Activated CD4-positive, CD25-positive, alpha-beta regulatory T cell treated with anti-CD3 and anti-CD28 coated beads, Interleukin-2, amount 50 U/mL, for 16 hours (primary cell): Measurements from ENCODE around the gene CHST3.
"Not testable (repeated sequence)": the region's sequence is repeated elsewhere in the genome, so short reads cannot be mapped to it uniquely, and the experiment has no call there.

Source experiments
- DNase-seq: peaks from one replicate; pipeline ENCODE4 v3.0.0-alpha.2; 2020; ENCODE audit warnings: low read depth, low spot score

Gene CHST3

DNA sequence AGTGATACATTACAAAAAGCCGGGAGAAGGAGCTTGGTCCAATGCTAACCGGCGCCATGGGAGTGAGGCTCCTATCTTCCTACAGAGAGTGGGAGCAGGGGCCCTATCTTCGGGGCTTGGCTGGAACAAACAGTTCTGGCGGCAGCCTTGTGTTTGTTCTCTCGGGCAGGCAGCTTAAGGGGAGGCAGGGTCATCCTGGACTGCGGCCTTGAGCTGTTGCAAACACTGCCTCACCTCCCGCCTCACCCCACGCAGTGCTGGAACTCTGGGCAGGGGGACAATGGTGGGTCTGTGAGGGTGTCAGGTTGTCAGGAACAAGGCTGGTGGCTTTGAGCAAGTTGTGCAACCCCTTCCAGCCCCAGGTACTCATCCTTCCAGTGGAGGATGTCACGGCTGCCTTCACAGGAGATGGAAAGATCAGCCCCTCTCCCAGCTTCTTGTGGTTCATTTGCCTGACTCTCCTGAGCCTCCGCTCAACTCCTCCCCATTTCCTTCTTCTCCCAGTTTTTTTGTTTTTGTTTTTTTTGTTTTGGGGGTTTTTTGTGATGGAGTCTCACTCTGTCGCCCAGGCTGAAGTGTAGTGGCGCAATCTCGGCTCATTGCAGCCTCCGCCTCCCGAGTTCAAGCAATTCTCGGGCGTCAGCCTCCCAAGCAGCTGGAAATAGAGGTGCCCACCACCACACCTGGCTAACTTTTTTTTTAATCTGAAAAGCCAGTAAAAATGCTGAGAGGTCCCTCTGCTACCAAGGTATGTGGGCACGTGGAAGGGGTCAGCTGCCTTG is 66.8 kb downstream of the CHST3 start:
- no peak for DNase-seq

GRCh38 chr10:72031706-72032105 is 67.5 kb downstream of the CHST3 start:
- no peak for DNase-seq

GRCh38 chr10:72032409-72033162 is 68.4 kb downstream of the CHST3 start:
- DNase-seq: not testable (repeated sequence)

GRCh38 chr10:72034040-72034499 is 69.9 kb downstream of the CHST3 start:
- no peak for DNase-seq

DNA sequence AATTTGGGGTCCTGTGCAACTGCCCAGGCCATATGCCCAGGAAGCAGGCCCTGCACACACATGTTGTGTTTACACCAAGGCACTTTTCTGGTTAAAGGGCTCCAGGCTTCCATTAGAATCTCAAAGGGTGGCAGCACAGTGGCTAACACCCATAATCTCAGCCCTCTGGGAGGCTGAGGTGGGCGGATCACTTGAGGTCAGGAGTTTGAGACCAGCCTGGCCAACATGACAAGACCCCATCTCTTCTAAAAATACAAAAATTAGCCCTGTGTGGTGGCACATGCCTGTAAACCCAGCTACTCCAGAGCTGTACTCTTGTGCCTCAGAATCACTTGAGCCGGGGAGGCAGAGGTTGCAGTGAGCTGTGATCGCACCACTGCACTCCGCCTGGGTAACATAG is 70.6 kb downstream of the CHST3 start:
- DNase-seq: no peak

DNA sequence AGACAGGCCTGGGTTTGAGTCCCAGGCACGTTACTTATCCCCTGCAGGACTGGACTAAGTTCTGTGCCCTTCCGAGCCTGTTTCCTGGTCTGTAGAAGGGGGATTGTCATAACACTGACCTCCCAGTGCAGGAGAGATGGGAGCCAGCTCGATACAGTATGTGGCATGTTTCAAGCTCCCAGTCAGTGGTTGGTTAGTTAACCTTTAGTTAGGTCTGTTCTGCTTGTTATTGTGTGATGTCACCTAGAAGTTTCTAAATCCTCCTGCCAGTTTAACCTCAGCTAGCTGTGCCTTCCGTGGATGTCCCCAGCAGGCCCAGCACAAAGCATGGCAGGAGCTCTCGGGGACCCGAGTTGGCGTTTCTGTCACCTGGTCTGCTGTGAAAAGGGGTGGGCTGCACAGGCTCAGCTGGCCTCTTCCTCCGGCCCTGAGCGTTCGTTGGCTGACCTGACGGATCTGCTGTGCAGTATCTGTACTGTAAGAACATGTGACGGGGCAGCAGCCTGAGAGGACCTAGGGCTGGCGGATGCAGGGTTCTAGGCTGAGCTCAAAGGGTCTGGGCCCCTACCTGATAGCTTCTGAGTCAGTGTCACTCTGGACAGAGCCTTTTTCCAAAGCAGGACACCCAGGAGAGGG is 71.2 kb downstream of the CHST3 start:
- DNase-seq: no peak

- DNase-seq: no peak
These were observed 73.1 kb downstream of the CHST3 start for GRCh38 chr10:72037266-72037665.

- DNase-seq: no peak
These were observed 73.6 kb downstream of the CHST3 start for GRCh38 chr10:72037811-72038210.

- no peak for DNase-seq
These were observed 74.3 kb downstream of the CHST3 start for GRCh38 chr10:72038458-72039001.

DNA sequence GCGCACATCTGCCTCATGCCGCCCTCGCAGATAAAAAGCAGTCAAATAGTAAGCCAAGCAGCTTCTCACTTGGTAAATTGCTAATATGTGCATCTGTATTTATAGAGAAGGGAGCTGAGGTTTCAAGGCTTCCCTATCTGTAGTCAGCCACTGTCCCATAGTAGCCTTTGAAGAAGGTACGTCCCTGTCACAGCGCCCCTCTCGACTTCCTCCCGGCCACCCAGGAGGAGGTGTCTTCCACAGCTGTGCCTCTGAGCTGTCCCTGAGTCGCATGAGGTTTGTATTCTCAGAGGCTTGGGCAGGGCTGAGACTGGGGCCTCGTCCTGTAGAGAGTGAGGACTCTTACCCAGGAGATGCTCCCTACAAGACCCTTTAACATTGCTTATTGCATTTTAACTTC is 75.2 kb downstream of the CHST3 start:
- DNase-seq: no peak

- DNase-seq: no peak
These were observed 77.3 kb downstream of the CHST3 start for GRCh38 chr10:72041491-72041890.

DNA sequence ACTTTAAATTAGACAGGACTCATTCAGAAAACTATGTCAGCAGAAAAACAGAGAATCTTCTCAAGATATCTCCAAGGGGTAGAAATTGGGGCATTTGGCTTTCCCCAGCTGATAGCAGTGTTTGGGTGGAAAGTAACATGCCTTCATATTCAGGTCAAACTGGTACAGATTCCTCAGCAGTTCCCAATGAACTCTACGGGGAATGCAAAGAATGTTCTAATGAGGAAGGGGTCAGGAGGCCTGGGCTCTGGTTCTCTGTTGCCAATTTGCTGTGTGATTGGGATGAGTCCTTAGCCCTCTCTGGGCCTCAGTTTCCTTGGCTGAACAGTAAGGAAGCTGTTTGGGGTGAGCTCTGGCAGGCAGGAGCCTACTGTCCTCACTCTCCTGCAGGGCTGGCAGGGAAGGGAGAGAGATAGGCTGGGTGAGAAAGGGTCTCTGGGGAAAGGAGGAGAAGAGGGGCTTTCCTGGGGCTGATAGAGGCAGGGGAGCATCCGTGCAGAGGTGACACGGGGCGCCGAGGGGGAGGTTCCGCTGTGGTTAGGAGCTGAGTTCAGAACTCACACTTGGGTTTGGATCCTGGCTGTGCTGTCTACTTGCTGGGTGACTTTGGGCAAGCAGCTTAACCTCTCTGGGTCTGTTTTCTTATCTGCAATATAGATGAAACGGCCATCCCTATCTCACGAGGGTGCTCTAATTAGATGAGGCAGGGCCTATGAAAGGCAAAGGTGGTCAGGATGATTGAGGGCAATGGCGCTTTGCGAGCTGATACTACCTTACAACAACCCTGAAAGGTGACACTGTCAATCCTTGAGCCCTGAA is 79.0 kb downstream of the CHST3 start:
- DNase-seq: no peak

DNA sequence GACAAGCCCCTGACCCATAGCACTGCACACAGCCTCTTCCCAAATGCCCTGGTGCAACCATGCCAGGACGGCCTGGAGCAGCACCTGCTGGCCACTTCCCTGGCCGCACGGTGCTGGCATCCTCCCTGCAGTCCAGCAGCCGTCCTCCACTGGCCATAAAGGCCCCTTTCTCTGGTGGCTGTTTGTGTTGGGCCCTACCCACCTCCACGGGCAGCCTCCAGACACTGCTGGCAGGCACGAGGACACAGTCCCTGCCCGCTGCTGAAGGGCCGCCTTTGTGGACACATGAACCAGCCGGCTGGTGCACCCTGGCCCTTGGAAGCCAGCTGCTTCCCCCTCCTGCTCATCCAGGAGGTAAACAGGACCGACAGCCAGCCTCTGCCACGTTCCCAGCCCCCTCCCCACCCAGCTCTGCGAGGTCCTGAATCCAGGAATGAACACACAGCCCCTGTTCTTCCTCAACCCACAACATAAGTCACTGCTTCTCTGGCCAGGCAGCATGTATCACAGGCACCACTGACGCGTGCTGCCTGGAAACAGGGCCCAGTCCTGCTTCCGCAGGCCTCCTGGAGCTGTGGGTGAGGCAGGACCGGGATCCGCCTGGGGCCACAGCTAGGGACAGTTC is 80.3 kb downstream of the CHST3 start:
- no peak for DNase-seq

DNA sequence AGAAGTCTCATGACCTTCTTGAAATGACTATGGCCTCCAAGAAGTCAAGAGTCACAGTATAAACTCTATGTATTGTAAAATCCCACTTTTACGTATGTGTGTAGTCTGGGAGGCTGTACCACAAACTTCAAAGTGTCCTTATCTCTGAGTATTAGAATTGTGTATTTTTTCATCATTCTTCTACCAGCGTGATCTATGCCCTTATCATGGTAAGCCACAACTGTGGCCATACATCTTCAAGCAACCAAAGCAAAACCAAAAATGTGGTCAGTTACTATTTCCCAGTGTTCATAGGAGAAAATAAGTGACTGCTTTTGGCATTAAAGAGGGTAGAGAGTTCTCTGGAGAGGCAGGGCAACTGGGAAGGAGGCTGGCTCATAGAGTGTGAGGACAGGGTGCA is 81.4 kb downstream of the CHST3 start:
- no peak for DNase-seq

DNA sequence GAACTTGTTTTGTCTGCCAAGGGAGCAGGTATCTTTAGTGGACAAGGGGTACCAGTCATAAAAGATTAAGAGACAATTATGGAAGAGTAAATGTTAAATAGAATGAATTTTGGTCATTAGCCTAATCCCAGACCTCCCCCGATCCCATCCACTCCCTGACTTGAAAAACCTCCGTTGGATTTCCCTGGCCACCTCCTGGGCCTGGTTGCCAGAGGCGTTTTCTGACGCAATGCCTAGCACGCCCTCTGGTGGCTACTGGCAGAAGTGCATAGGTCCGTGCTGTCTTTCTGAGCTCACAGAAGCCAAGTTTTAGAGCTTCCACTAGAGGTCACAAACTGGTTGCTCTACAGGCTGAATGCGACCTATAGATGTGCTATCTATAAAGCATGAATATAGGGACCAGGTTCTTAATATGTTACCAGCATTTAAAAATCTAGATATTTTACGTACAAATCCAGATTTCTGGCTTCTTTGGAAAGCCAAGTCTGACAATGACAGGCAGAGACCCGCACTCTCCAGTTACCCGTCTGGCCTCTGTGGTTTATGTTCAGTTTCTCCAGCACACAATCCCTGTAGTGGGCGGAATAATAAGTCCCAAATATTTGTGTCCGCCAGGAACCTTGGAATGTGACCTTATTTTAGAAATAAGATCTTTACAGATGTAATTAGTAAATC is 84.4 kb downstream of the CHST3 start:
- peak; percentile 76 for DNase-seq

- DNase-seq: no peak
These were observed 85.3 kb downstream of the CHST3 start for GRCh38 chr10:72049472-72049871.

GRCh38 chr10:72049969-72050781 is 86.0 kb downstream of the CHST3 start:
- DNase-seq: no peak

- no peak for DNase-seq
These were observed 86.7 kb downstream of the CHST3 start for GRCh38 chr10:72050873-72051272.

DNA sequence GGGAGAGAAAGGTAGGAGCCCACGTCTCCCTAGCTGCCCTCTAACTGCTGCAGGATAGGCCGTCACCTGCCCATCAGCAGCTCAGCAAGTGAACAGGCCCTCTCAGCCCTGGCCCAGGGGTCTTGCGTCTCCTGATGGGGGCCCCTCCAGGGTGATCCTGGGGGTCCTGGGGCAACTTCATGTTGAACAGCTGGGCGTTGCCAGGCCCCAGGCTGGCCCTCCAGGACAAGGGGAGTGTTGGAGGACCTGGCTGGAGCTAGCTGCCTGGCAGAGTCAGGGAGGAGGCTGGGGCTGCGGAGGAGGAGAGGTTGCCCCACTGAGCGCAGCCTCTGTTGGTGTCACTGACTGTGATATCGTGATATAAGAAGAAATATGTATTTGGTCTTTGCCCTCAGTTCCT is 89.5 kb downstream of the CHST3 start:
- DNase-seq: no peak
